Measurements from ENCODE around the gene LASP1NB.

LASP1NB gene

DNA sequence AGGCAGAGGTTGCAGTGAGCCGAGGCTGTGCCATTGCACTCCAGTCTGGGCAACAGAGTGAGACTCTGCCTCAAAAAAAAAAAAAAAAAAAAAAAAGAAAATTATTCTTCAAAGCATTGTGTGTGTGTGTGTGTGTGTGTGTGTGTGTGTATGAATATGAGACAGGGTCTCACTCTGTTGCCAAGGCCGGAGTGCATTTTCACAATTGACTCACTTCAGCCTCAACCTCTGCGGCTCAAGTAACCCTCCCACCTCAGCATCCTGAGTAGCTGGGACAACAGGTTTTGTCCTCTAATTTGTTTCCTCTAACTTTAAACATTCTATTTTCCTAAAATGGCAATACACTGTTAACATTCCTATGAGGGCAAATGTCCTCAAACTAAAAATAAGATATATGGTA, 34.1 kb downstream of the LASP1NB start:
- Histone ChIP-seq H3K9me3 (ENCODE audit: control extremely low read depth in 1 of 3, control insufficient read depth in 2 of 3, insufficient read depth in 1 of 3, low read length in 2 of 3) (no peaks in the 10 kb centered on the region), H3K27me3 (replicated peaks in 1 of 4; ENCODE audit: control extremely low read depth in 1 of 4, control insufficient read depth in 3 of 4, insufficient read depth in 4 of 4, low read length in 3 of 4) (no peaks in the 10 kb centered on the region), H3K79me2 (ENCODE audit: control insufficient read depth, insufficient read depth, low read length) (no peaks in the 10 kb centered on the region), H3K4me3 (ENCODE audit: control extremely low read depth in 1 of 5, extremely low read depth in 1 of 5, insufficient read depth in 1 of 5, low read depth in 2 of 5, low read length in 4 of 5) (no peak overlapping the region), H2AFZ (ENCODE audit: insufficient read depth, low read depth, low read length, poor library complexity, severe bottlenecking) (no peak overlapping the region), H3K27ac (ENCODE audit: low read length in 2 of 2) (no peak overlapping the region), H3K4me1 (ENCODE audit: control insufficient read depth in 2 of 2, insufficient read depth in 2 of 2, low read length in 2 of 2) (no peaks in the 10 kb centered on the region), H3K36me3 (replicated peaks in 1 of 2; ENCODE audit: control extremely low read depth in 1 of 2, control insufficient read depth in 1 of 2, extremely low read depth in 1 of 2, insufficient read depth in 2 of 2, low read length in 1 of 2) (no peaks in the 10 kb centered on the region), H4K20me1 (ENCODE audit: control insufficient read depth, insufficient read depth, low read length, poor library complexity, severe bottlenecking) (no peaks in the 10 kb centered on the region), H3K9ac (ENCODE audit: low read length) (no peak overlapping the region), H3K4me2 (replicated peaks; ENCODE audit: low read depth, low read length, poor library complexity, severe bottlenecking) (no peak overlapping the region)
- no peak for TF ChIP-seq EZH2 (IDR thresholded peaks at IDR 0.05; ENCODE audit: borderline replicate concordance, insufficient read depth, low read depth, low read length, poor library complexity, severe bottlenecking)
- TF ChIP-seq, protein P1, sequence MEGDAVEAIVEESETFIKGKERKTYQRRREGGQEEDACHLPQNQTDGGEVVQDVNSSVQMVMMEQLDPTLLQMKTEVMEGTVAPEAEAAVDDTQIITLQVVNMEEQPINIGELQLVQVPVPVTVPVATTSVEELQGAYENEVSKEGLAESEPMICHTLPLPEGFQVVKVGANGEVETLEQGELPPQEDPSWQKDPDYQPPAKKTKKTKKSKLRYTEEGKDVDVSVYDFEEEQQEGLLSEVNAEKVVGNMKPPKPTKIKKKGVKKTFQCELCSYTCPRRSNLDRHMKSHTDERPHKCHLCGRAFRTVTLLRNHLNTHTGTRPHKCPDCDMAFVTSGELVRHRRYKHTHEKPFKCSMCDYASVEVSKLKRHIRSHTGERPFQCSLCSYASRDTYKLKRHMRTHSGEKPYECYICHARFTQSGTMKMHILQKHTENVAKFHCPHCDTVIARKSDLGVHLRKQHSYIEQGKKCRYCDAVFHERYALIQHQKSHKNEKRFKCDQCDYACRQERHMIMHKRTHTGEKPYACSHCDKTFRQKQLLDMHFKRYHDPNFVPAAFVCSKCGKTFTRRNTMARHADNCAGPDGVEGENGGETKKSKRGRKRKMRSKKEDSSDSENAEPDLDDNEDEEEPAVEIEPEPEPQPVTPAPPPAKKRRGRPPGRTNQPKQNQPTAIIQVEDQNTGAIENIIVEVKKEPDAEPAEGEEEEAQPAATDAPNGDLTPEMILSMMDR (IDR thresholded peaks at IDR 0.05) = no peak
- H3K27me3 Mint-ChIP-seq = no peaks in the 10 kb centered on the region
- DNase-seq = no peak
- no peaks in the 10 kb centered on the region for H3K9me3 Mint-ChIP-seq (ENCODE audit: insufficient read depth)
- H3K27ac Mint-ChIP-seq = no peak overlapping the region
- no peaks in the 10 kb centered on the region for H3K4me1 Mint-ChIP-seq
- no peak overlapping the region for H3K4me3 Mint-ChIP-seq
- CTCF ChIA-PET = no interaction called here
- POLR2A ChIA-PET = no interaction called here
- no peak for ATAC-seq (ENCODE audit: low read depth)
- intact Hi-C loops (cut with micrococcal nuclease) = no loop called here
- no CpG with 5 or more reads among the region's 3 CpGs for WGBS (ENCODE audit: insufficient coverage)

DNA sequence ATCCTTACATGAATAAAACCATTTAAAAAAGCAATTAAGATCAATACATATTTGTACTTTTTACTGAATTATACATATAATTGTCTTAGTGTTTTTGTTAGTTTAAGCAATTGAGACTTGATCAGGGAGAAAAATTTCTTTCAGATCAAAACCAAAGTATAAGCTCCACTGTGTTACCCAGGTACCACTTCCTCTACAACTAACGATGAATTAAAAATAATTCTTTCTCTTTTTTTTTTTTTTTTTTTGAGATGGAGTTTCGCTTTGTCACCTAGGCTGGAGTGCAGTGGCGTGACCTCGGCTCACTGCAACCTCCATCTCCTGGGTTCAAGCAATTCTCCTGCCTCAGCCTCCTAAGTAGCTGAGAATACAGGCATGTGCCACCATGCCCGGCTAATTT, 35.0 kb downstream of the LASP1NB start:
- Mint-ChIP-seq H3K27ac (no peak overlapping the region), H3K4me3 (no peak overlapping the region), H3K9me3 (ENCODE audit: insufficient read depth) (no peaks in the 10 kb centered on the region), H3K4me1 (no peaks in the 10 kb centered on the region), H3K27me3 (no peaks in the 10 kb centered on the region)
- H2AFZ ChIP-seq (ENCODE audit: insufficient read depth, low read depth, low read length, poor library complexity, severe bottlenecking) = no peak overlapping the region
- no peak overlapping the region for H3K4me3 ChIP-seq (ENCODE audit: control extremely low read depth in 1 of 5, extremely low read depth in 1 of 5, insufficient read depth in 1 of 5, low read depth in 2 of 5, low read length in 4 of 5)
- no peaks in the 10 kb centered on the region for H3K79me2 ChIP-seq (ENCODE audit: control insufficient read depth, insufficient read depth, low read length)
- no peak overlapping the region for H3K4me2 ChIP-seq (replicated peaks; ENCODE audit: low read depth, low read length, poor library complexity, severe bottlenecking)
- ATAC-seq (ENCODE audit: low read depth) (no peak), DNase-seq (no peak)
- H3K27ac ChIP-seq (ENCODE audit: low read length in 2 of 2) = no peak overlapping the region
- ChIA-PET POLR2A (interaction anchor here (0.7 kb wide), 1 partner anchor 129 kb away, joined by 3 read pairs; no protein-coding TSS in a partner anchor), CTCF (no interaction called here)
- H3K4me1 ChIP-seq (ENCODE audit: control insufficient read depth in 2 of 2, insufficient read depth in 2 of 2, low read length in 2 of 2) = no peaks in the 10 kb centered on the region
- H4K20me1 ChIP-seq (ENCODE audit: control insufficient read depth, insufficient read depth, low read length, poor library complexity, severe bottlenecking) = no peaks in the 10 kb centered on the region
- H3K9me3 ChIP-seq (ENCODE audit: control extremely low read depth in 1 of 3, control insufficient read depth in 2 of 3, insufficient read depth in 1 of 3, low read length in 2 of 3) = no peaks in the 10 kb centered on the region
- no peaks in the 10 kb centered on the region for H3K27me3 ChIP-seq (replicated peaks in 1 of 4; ENCODE audit: control extremely low read depth in 1 of 4, control insufficient read depth in 3 of 4, insufficient read depth in 4 of 4, low read length in 3 of 4)
- 80% methylated on average over 1 of the region's 5 CpGs for WGBS (ENCODE audit: insufficient coverage)
- TF ChIP-seq EZH2 (IDR thresholded peaks at IDR 0.05; ENCODE audit: borderline replicate concordance, insufficient read depth, low read depth, low read length, poor library complexity, severe bottlenecking) = no peak
- TF ChIP-seq, protein P1 (IDR thresholded peaks at IDR 0.05) = no peak
- H3K9ac ChIP-seq (ENCODE audit: low read length) = no peak overlapping the region
- intact Hi-C loops (cut with micrococcal nuclease) = no loop called here
- no peaks in the 10 kb centered on the region for H3K36me3 ChIP-seq (replicated peaks in 1 of 2; ENCODE audit: control extremely low read depth in 1 of 2, control insufficient read depth in 1 of 2, extremely low read depth in 1 of 2, insufficient read depth in 2 of 2, low read length in 1 of 2)
